ENCODE measurements around the gene GALNT16. TPM values are rescaled to one million over a fixed set of nuclear protein-coding genes. Genes with fewer than 3 reads are reported as not detected.
"Not testable (repeated sequence)": the region's sequence is repeated elsewhere in the genome, so short reads cannot be mapped to it uniquely, and the experiment has no call there.

GALNT16 gene
- polyA plus RNA-seq (2011; rRNA removed) (1.4 and 1.7 TPM in 2 replicates), polyA minus RNA-seq (2011; rRNA and poly(A)+ RNA removed) (0.67 and 2.4 TPM in 2 replicates)

DNA sequence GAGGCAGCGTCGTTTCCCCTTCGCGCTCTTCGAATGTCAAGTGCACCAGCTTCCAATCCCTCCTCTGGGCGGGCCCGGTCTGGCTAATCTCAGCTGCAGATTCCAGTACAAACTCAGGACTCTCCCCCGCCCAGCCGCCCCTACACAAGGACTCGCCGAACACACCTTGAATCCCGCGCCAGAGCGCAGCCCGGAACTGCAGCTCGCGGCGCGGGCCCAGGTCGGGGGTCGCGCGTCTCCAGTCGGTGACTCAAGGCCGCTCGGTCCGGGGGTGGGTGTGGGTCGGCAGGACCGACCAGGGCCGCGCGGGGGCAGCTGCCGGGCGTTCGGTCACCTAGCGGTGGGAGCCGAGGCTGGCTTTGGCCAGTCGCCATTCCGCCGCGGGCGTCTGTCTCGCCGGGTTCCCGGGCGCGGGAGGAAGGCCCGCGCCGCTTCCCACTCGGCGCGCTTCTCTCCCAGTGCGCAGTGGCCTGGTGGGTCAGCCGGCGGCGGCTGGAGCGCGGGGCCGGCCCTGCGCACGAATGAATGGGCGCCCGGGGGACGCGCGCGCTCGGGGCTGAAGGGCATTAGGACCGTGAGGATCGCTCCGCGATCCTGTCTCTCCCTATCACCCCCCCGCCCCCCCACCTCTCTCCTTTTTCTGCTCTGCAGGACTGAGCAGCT is at the start of gene GALNT16:
TSS of gene GALNT16 (plus strand) at position 632 of the 663 bp plus-strand sequence. CDS start 133 bp downstream, outside the sequence.
- POLR2A ChIA-PET = no interaction called here
- H3K27me3 ChIP-seq (ENCODE audit: control insufficient read depth, insufficient read depth, low read length) = peaks cover 29% of the 10 kb centered on the region
- CTCF ChIA-PET = interaction anchor here (0.6 to 3.4 kb wide), 3 partner anchors 10 to 92 kb away, joined by 3 to 17 read pairs (median 3); no protein-coding TSS in a partner anchor
- peak within 1 kb of the TSS; percentile 46 for H3K4me3 ChIP-seq (ENCODE audit: low read depth, low read length)
- no peak for DNase-seq (ENCODE audit: low read depth)
- TF ChIP-seq, protein P1, sequence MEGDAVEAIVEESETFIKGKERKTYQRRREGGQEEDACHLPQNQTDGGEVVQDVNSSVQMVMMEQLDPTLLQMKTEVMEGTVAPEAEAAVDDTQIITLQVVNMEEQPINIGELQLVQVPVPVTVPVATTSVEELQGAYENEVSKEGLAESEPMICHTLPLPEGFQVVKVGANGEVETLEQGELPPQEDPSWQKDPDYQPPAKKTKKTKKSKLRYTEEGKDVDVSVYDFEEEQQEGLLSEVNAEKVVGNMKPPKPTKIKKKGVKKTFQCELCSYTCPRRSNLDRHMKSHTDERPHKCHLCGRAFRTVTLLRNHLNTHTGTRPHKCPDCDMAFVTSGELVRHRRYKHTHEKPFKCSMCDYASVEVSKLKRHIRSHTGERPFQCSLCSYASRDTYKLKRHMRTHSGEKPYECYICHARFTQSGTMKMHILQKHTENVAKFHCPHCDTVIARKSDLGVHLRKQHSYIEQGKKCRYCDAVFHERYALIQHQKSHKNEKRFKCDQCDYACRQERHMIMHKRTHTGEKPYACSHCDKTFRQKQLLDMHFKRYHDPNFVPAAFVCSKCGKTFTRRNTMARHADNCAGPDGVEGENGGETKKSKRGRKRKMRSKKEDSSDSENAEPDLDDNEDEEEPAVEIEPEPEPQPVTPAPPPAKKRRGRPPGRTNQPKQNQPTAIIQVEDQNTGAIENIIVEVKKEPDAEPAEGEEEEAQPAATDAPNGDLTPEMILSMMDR (IDR thresholded peaks at IDR 0.05; ENCODE audit: insufficient read depth, low read depth, low read length) = peak; percentile 21; the same call in 1 of the 2 replicates
- no peaks in the 10 kb centered on the region for H3K36me3 ChIP-seq (ENCODE audit: control insufficient read depth, insufficient read depth, low read length)

DNA sequence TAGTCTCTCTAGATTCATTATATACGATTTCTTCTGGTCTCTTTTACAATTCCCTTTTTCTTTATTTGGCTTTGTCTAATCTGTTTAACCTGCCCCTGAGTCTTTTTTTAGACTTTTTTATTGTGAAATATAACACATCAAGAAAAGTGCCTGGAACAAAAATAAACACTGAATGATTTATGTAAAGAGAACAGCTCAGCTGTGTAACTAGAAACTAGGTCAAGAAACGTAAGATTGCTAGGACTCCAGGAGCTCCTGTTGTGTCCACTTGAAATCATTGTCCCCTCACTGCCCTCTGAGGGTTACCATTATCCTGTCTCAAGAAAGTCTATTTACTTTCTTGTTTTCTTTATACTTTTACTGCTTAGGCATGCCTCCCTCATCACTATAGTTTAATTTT is 45.6 kb upstream of the GALNT16 start:
- no peak overlapping the region for H3K4me3 ChIP-seq (ENCODE audit: low read depth, low read length)
- no peak for DNase-seq (ENCODE audit: low read depth)
- TF ChIP-seq, protein P1 (IDR thresholded peaks at IDR 0.05; ENCODE audit: insufficient read depth, low read depth, low read length) = no peak
- no peaks in the 10 kb centered on the region for H3K36me3 ChIP-seq (ENCODE audit: control insufficient read depth, insufficient read depth, low read length)
- no peaks in the 10 kb centered on the region for H3K27me3 ChIP-seq (ENCODE audit: control insufficient read depth, insufficient read depth, low read length)
- CTCF ChIA-PET = no interaction called here
- POLR2A ChIA-PET = no interaction called here

DNA sequence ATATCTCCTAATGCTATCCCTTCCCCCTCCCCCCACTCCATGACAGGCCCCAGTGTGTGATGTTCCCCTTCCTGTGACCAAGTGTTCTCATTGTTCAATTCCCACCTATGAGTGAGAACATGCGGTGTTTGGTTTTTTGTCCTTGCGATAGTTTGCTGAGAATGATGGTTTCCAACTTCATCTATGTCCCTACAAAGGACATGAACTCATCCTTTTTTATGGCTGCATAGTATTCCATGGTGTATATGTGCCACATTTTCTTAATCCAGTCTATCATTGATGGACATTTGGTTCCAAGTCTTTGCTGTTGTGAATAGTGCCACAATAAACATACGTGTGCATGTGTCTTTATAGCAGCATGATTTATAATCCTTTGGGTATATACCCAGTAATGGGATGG is 42.3 kb upstream of the GALNT16 start:
- H3K4me3 ChIP-seq (ENCODE audit: low read depth, low read length); H3K36me3 ChIP-seq (ENCODE audit: control insufficient read depth, insufficient read depth, low read length); POLR2A ChIA-PET; DNase-seq (ENCODE audit: low read depth); H3K27me3 ChIP-seq (ENCODE audit: control insufficient read depth, insufficient read depth, low read length): not testable (repeated sequence)
- CTCF ChIA-PET = interaction anchor here (0.6 kb wide), 1 partner anchor 153 kb away, joined by 3 read pairs; no protein-coding TSS in a partner anchor

DNA sequence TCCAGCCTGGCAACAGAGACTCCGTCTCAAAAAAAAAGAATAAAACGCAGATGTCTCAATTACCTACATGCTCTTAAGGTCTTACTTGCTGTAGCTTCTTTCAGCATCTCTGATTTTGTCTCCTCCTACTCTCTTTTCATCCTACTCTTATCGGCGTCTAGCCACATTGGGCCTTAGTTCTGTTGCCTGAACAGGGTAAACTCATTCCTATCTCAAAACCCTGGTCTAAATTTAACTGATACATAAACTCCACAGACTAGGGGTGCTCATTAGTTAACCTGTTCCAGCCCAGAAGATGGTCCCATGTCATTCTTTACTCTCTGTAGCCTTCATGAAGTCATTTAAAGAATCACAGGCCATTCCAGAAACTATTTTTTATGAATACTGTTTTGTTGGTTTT is 35.0 kb upstream of the GALNT16 start:
- Histone ChIP-seq H3K4me3 (ENCODE audit: low read depth, low read length) (no peak overlapping the region), H3K36me3 (ENCODE audit: control insufficient read depth, insufficient read depth, low read length) (peaks cover 2% of the 10 kb centered on the region), H3K27me3 (ENCODE audit: control insufficient read depth, insufficient read depth, low read length) (no peaks in the 10 kb centered on the region)
- TF ChIP-seq, protein P1 (IDR thresholded peaks at IDR 0.05; ENCODE audit: insufficient read depth, low read depth, low read length) = no peak
- ChIA-PET CTCF (interaction anchor here (1.4 to 1.5 kb wide), 2 partner anchors 18 kb away, joined by 3 to 4 read pairs; no protein-coding TSS in a partner anchor), POLR2A (interaction anchor here (0.5 kb wide), 1 partner anchor 82 kb away, joined by 8 read pairs; no protein-coding TSS in a partner anchor)
- no peak for DNase-seq (ENCODE audit: low read depth)

DNA sequence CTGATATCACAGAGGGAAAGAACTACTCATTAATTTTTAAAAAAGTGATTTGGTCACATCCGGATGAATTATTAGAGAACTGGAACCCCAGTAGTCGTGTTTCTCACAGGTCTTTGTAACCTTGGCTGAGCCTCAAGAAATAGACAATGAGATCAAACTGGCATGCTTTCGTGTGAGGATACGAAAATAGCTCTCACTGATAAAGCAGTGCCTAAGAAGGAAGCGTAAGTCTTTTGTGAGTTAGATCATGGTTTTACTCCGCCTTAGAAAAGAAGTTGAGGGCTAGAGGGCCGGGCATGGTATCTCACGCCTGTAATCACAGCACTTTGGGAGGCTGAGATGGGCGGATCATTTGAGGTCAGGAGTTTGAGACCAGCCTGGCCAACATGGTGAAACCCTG is 33.8 kb upstream of the GALNT16 start:
- ChIA-PET CTCF (interaction anchor here (1.2 to 1.6 kb wide), 3 partner anchors 9 to 97 kb away, joined by 4 to 6 read pairs (median 4); no protein-coding TSS in a partner anchor), POLR2A (no interaction called here)

More for the DNA sequence above, 33.8 kb upstream of the GALNT16 start:
- no peaks in the 10 kb centered on the region for H3K27me3 ChIP-seq (ENCODE audit: control insufficient read depth, insufficient read depth, low read length)
- H3K4me3 ChIP-seq (ENCODE audit: low read depth, low read length) = no peak overlapping the region
- no peak for DNase-seq (ENCODE audit: low read depth)
- TF ChIP-seq, protein P1 (IDR thresholded peaks at IDR 0.05; ENCODE audit: insufficient read depth, low read depth, low read length) = no peak
- H3K36me3 ChIP-seq (ENCODE audit: control insufficient read depth, insufficient read depth, low read length) = peaks cover 2% of the 10 kb centered on the region

All from BJ (cell line).